H1 (cell line): Measurements from ENCODE around the gene FAM149B1. TPM values are rescaled to one million over a fixed set of nuclear protein-coding genes. Genes with fewer than 3 reads are reported as not detected.

Experiments used
- ASH2L ChIP-seq: fragments of 200-600, 300-600 bp; sonication (generic); IDR thresholded peaks from one replicate; pipeline ENCODE4 v1.7.1; 2017; ENCODE audit warnings: low read length
- CBX5 ChIP-seq: fragments of 300-800, 300-1000 bp; sonication (generic); IDR thresholded peaks from 2 replicates; pipeline ENCODE4 v1.7.1; 2016; ENCODE audit warnings: antibody characterized with exemption, low read length, low read depth
- CBX8 ChIP-seq: fragments of 300-800, 300-1000 bp; sonication (generic); IDR thresholded peaks from 2 replicates; pipeline ENCODE4 v1.7.1; 2016; ENCODE audit warnings: low read depth, low read length, borderline replicate concordance
- HDAC2 ChIP-seq, 2 experiments: fragments of 300-600 bp in 1 of 2; sonication (generic) in 1 of 2; IDR thresholded peaks; 2 replicates each; pipeline ENCODE4 v1.6.1; 2011 to 2012; ENCODE audit warnings: low read depth in 2 of 2, low read length in 2 of 2, mild to moderate bottlenecking in 2 of 2, moderate library complexity in 2 of 2, borderline replicate concordance in 1 of 2, inconsistent platforms in 1 of 2
- HDAC6 ChIP-seq: IDR thresholded peaks from one replicate; pipeline ENCODE4 v1.7.1; 2012; ENCODE audit warnings: low read depth, mild to moderate bottlenecking, inconsistent platforms, low read length, moderate library complexity
- JUND ChIP-seq: IDR thresholded peaks from 2 replicates; pipeline ENCODE4 v1.6.1; 2011; ENCODE audit warnings: mild to moderate bottlenecking, improper control_type of control experiment, low read length
- RBBP5 ChIP-seq: IDR thresholded peaks from 2 replicates; pipeline ENCODE4 v1.7.1; 2012; ENCODE audit warnings: low read depth, mild to moderate bottlenecking, inconsistent platforms, low read length, moderate library complexity, borderline replicate concordance
- SP4 ChIP-seq: IDR thresholded peaks from 2 replicates; pipeline ENCODE4 v1.6.1; 2012; ENCODE audit warnings: low read length, inconsistent platforms
- SRF ChIP-seq: IDR thresholded peaks from 2 replicates; pipeline ENCODE4 v1.6.1; 2011; ENCODE audit warnings: mild to moderate bottlenecking, low read depth, low read length, moderate library complexity
- polyA plus RNA-seq, 7 experiments: library from polyadenylated mRNA; depleted of rRNA in 3 of 7; stranded (reverse) in 5 of 7; unstranded in 2 of 7; fragments of >200 nt in 5 of 7; fragments of 200-250 nt in 2 of 7; gene quantifications; 1 replicate in 5 of 7; 2 replicates in 1 of 7; 4 replicates in 1 of 7; pipeline versions ENCODE4 v1.2.1 to v1.2.3, GENCODE V29; 2011 to 2013; ENCODE audit warnings: missing spikeins in 2 of 7, mixed read lengths in 2 of 7
- total RNA-seq: library from RNA; stranded (reverse); fragmentation: NEBNext Ultra II Directional; extraction: Animal tissue kit (Norgen Biotek cat#: 25700); gene quantifications from 2 replicates; pipeline ENCODE4 v1.2.1, GENCODE V29; 2021
- TF ChIP-seq, protein P1 (sequence below): fragments of 300-600 bp; sonication (generic); IDR thresholded peaks from 2 replicates; pipeline ENCODE4 v1.7.1; 2012; ENCODE audit warnings: low read length, moderate library complexity, mild to moderate bottlenecking, inconsistent platforms; ENCODE audit not compliant: insufficient replicate concordance
- TF ChIP-seq, protein P2 (sequence below): IDR thresholded peaks from 2 replicates; pipeline ENCODE4 v1.6.1; 2011; ENCODE audit warnings: low read length, improper control_type of control experiment

FAM149B1 gene
- total and polyA plus RNA-seq, 2 of the 8 experiments (the other 6 are each of a cell fraction or from before 2014, with no cell fraction given), result 16.8 to 21.9 TPM

DNA sequence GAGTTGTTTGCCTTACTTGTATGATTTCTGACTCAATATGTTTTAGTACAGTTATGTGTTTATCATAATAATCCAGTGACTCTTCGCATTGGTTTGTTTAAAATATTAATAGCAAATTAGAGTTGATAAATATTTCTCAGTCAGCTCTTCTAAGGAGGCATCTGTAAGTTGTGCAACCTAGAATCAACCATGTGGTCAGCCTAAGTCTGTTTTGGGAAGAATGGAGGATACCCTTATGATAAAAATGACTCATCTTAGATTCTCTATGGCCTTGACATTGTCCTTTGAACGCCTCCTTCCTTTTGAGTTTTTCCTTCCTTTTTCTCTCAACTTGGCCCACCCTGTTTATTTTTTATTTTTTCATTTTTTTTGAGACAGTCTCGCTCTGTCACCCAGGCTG is 60.3 kb downstream of the FAM149B1 start (continued):
- TF ChIP-seq, protein P1, sequence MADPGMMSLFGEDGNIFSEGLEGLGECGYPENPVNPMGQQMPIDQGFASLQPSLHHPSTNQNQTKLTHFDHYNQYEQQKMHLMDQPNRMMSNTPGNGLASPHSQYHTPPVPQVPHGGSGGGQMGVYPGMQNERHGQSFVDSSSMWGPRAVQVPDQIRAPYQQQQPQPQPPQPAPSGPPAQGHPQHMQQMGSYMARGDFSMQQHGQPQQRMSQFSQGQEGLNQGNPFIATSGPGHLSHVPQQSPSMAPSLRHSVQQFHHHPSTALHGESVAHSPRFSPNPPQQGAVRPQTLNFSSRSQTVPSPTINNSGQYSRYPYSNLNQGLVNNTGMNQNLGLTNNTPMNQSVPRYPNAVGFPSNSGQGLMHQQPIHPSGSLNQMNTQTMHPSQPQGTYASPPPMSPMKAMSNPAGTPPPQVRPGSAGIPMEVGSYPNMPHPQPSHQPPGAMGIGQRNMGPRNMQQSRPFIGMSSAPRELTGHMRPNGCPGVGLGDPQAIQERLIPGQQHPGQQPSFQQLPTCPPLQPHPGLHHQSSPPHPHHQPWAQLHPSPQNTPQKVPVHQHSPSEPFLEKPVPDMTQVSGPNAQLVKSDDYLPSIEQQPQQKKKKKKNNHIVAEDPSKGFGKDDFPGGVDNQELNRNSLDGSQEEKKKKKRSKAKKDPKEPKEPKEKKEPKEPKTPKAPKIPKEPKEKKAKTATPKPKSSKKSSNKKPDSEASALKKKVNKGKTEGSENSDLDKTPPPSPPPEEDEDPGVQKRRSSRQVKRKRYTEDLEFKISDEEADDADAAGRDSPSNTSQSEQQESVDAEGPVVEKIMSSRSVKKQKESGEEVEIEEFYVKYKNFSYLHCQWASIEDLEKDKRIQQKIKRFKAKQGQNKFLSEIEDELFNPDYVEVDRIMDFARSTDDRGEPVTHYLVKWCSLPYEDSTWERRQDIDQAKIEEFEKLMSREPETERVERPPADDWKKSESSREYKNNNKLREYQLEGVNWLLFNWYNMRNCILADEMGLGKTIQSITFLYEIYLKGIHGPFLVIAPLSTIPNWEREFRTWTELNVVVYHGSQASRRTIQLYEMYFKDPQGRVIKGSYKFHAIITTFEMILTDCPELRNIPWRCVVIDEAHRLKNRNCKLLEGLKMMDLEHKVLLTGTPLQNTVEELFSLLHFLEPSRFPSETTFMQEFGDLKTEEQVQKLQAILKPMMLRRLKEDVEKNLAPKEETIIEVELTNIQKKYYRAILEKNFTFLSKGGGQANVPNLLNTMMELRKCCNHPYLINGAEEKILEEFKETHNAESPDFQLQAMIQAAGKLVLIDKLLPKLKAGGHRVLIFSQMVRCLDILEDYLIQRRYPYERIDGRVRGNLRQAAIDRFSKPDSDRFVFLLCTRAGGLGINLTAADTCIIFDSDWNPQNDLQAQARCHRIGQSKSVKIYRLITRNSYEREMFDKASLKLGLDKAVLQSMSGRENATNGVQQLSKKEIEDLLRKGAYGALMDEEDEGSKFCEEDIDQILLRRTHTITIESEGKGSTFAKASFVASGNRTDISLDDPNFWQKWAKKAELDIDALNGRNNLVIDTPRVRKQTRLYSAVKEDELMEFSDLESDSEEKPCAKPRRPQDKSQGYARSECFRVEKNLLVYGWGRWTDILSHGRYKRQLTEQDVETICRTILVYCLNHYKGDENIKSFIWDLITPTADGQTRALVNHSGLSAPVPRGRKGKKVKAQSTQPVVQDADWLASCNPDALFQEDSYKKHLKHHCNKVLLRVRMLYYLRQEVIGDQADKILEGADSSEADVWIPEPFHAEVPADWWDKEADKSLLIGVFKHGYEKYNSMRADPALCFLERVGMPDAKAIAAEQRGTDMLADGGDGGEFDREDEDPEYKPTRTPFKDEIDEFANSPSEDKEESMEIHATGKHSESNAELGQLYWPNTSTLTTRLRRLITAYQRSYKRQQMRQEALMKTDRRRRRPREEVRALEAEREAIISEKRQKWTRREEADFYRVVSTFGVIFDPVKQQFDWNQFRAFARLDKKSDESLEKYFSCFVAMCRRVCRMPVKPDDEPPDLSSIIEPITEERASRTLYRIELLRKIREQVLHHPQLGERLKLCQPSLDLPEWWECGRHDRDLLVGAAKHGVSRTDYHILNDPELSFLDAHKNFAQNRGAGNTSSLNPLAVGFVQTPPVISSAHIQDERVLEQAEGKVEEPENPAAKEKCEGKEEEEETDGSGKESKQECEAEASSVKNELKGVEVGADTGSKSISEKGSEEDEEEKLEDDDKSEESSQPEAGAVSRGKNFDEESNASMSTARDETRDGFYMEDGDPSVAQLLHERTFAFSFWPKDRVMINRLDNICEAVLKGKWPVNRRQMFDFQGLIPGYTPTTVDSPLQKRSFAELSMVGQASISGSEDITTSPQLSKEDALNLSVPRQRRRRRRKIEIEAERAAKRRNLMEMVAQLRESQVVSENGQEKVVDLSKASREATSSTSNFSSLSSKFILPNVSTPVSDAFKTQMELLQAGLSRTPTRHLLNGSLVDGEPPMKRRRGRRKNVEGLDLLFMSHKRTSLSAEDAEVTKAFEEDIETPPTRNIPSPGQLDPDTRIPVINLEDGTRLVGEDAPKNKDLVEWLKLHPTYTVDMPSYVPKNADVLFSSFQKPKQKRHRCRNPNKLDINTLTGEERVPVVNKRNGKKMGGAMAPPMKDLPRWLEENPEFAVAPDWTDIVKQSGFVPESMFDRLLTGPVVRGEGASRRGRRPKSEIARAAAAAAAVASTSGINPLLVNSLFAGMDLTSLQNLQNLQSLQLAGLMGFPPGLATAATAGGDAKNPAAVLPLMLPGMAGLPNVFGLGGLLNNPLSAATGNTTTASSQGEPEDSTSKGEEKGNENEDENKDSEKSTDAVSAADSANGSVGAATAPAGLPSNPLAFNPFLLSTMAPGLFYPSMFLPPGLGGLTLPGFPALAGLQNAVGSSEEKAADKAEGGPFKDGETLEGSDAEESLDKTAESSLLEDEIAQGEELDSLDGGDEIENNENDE, result no peak
- TF ChIP-seq HDAC2 (IDR thresholded peaks at IDR 0.05; ENCODE audit: borderline replicate concordance in 1 of 2, low read depth in 2 of 2, low read length in 2 of 2) (no peak), JUND (no peak), CBX5 (no peak), RBBP5 (no peak), HDAC6 (no peak), SP4 (no peak), SRF (no peak), ASH2L (no peak), CBX8 (no peak)
- TF ChIP-seq, protein P2, sequence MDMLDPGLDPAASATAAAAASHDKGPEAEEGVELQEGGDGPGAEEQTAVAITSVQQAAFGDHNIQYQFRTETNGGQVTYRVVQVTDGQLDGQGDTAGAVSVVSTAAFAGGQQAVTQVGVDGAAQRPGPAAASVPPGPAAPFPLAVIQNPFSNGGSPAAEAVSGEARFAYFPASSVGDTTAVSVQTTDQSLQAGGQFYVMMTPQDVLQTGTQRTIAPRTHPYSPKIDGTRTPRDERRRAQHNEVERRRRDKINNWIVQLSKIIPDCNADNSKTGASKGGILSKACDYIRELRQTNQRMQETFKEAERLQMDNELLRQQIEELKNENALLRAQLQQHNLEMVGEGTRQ, result no peak
